ENCODE data around the gene IGF1R. TPM values are rescaled to one million over a fixed set of nuclear protein-coding genes. Genes with fewer than 3 reads are reported as not detected.

The IGF1R gene
- polyA plus RNA-seq, 1 experiment: 21.6 TPM

DNA sequence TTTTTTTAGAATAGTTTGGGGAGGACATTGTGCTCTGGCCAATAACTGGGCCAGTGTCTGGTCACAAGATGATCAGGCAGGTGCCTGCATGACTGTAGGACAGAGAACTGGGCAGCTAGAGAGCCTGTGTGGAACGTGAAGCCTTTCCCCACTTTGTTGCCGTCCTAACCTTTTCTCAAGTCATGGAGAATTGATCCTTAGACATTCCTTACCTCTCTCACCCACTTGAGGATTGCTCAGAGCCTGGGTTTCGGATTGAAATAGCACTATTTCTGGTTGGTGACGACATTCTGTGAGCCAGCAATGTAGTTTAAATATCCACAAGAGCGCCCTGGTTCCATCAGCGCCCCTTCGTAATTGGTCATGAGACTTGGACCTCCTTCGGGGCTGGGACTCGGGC is 138.4 kb downstream of the IGF1R start:
- DNase-seq (ENCODE audit: low read depth, low spot score): no peak
- no peak for TF ChIP-seq CTCF (IDR thresholded peaks at IDR 0.05; ENCODE audit: low read depth, low read length)
- no peaks in the 10 kb centered on the region for H3K9me3 ChIP-seq (ENCODE audit: control insufficient read depth, insufficient read depth, low read length)
- H3K4me3 ChIP-seq (ENCODE audit: low read depth, low read length): no peak overlapping the region
- no peak overlapping the region for H3K27ac ChIP-seq (ENCODE audit: low read depth, low read length)
- ChIA-PET CTCF (no interaction called here), POLR2A (no interaction called here)
- no peaks in the 10 kb centered on the region for H3K27me3 ChIP-seq (ENCODE audit: control insufficient read depth, insufficient read depth, low read length)

DNA sequence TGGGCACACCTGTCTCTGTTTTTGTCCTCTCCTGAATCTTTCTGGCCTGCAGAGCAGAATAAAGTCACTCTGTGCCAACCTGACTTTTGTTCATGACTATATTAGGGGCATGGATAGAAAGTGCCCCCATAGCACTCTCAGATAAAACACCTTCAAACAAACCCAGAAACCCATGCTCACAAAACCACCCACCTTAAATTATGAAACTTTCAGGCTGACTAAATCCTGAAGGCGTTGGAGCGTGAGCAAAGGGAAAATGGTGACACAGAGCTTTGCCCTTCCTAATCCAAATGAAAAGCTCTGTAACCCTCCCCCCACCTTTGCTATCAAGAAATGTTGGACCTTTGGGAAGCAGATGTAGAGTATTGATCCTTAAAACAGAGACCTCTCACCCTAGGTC is 138.9 kb downstream of the IGF1R start:
- H3K4me3 ChIP-seq (ENCODE audit: low read depth, low read length): no peak overlapping the region
- CTCF ChIA-PET: no interaction called here
- TF ChIP-seq CTCF (IDR thresholded peaks at IDR 0.05; ENCODE audit: low read depth, low read length): no peak
- no peak overlapping the region for H3K27ac ChIP-seq (ENCODE audit: low read depth, low read length)
- no peaks in the 10 kb centered on the region for H3K27me3 ChIP-seq (ENCODE audit: control insufficient read depth, insufficient read depth, low read length)
- no peak for DNase-seq (ENCODE audit: low read depth, low spot score)
- POLR2A ChIA-PET: no interaction called here
- no peaks in the 10 kb centered on the region for H3K9me3 ChIP-seq (ENCODE audit: control insufficient read depth, insufficient read depth, low read length)

DNA sequence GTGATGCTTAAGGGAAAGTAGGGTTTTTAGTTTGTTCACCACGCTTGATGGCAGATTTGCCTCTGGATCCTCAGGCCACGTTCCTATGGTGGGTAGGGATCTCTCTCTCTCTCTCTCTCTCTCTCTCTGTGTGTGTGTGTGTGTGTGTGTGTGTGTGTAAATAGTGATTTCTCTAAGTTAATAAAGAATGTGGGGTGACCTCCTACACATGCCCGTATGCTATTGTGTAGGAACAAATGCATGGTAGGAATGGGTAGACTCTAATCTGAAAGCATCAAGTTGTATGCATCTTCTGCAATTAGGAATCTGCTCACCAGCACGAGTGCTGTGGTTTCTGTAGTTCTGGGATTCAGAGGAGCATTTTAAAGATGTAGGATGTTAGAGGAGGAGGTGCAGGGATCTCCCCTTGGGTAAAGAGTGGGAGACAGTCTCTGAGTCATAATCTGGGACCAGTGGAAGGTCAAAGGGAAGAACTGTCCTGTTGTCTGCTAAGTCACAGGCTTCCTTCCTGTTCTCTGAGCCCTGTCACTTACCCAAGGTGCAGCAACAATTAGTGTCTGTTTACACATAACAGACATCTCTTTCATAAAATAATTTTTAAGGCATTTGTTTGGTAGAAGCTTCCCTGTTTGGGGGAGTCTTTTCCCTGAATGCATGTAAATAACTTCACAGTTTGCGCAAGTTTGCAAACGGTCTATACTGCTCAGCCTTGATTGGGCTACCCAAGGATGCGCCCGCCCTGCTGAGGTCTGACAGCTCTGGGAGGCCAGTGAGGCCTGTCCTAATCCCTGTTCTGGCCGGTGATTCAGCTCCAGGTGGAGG is 139.8 kb downstream of the IGF1R start:
- no peaks in the 10 kb centered on the region for H3K27me3 ChIP-seq (ENCODE audit: control insufficient read depth, insufficient read depth, low read length)
- H3K9me3 ChIP-seq (ENCODE audit: control insufficient read depth, insufficient read depth, low read length): no peaks in the 10 kb centered on the region
- no peak for DNase-seq (ENCODE audit: low read depth, low spot score)
- no peak overlapping the region for H3K4me3 ChIP-seq (ENCODE audit: low read depth, low read length)
- H3K27ac ChIP-seq (ENCODE audit: low read depth, low read length): no peak overlapping the region
- CTCF ChIA-PET: interaction anchor here (0.6 to 6.9 kb wide), 3 partner anchors 8 to 183 kb away, joined by 3 to 61 read pairs (median 5); no protein-coding TSS in a partner anchor
- TF ChIP-seq CTCF (IDR thresholded peaks at IDR 0.05; ENCODE audit: low read depth, low read length): no peak
- POLR2A ChIA-PET: no interaction called here

DNA sequence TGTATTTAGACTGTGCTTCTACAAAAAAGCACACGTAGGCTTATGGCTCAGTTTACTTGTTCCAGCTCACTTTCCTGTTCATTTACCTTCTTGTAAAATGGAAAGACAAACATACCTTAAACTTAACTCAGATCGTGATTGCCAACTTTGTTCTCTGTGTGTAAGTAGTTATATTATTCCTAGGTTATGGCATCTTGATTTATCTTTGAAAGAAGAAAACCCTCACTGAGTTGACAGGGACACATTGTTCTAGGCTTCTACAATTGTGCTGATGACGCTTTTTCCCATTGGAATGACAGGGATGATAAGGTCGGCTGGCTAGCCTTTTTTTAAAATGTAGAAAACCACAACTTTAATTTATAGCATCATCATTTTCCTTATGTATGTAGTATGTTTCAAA is 140.7 kb downstream of the IGF1R start:
- Histone ChIP-seq H3K4me3 (ENCODE audit: low read depth, low read length) (no peak overlapping the region), H3K27me3 (ENCODE audit: control insufficient read depth, insufficient read depth, low read length) (no peaks in the 10 kb centered on the region), H3K9me3 (ENCODE audit: control insufficient read depth, insufficient read depth, low read length) (no peaks in the 10 kb centered on the region), H3K27ac (ENCODE audit: low read depth, low read length) (no peak overlapping the region)
- no peak for TF ChIP-seq CTCF (IDR thresholded peaks at IDR 0.05; ENCODE audit: low read depth, low read length)
- no peak for DNase-seq (ENCODE audit: low read depth, low spot score)
- ChIA-PET POLR2A (no interaction called here), CTCF (interaction anchor here (1.4 to 6.9 kb wide), 2 partner anchors 9 to 116 kb away, joined by 3 to 61 read pairs; no protein-coding TSS in a partner anchor)

- ChIA-PET POLR2A (no interaction called here), CTCF (interaction anchor here (1.0 to 6.9 kb wide), 2 partner anchors 10 to 61 kb away, joined by 4 to 61 read pairs; no protein-coding TSS in a partner anchor)
- TF ChIP-seq CTCF (IDR thresholded peaks at IDR 0.05; ENCODE audit: low read depth, low read length): no peak
- DNase-seq (ENCODE audit: low read depth, low spot score): no peak
- no peak overlapping the region for H3K4me3 ChIP-seq (ENCODE audit: low read depth, low read length)
- no peaks in the 10 kb centered on the region for H3K27me3 ChIP-seq (ENCODE audit: control insufficient read depth, insufficient read depth, low read length)
- H3K27ac ChIP-seq (ENCODE audit: low read depth, low read length): no peak overlapping the region
- H3K9me3 ChIP-seq (ENCODE audit: control insufficient read depth, insufficient read depth, low read length): no peaks in the 10 kb centered on the region
These were observed 141.9 kb downstream of the IGF1R start for GRCh38 chr15:98790270-98790669.

Data from AG04450 (cell line).